Measurements from ENCODE around the gene DSG4.

DNA sequence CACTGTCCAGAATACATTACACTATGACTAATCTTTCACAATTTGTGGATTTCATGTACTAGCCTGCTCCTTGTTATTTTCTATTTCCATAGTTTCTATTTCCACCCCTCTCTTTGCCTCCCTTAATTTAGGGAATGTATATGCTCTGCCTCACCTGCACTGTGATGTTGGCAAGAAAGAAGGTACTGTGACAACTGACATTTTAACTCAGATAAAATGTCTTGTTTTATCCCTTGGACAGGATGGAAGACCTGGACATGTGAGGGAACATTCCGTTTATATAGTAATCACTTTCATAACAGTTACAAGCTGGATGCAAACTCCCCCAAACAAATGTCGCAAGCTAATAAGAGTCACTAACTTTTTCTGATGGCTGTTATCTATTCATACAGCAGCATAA lies 49.4 kb downstream of the DSG4 start:
- TF ChIP-seq, protein P1, sequence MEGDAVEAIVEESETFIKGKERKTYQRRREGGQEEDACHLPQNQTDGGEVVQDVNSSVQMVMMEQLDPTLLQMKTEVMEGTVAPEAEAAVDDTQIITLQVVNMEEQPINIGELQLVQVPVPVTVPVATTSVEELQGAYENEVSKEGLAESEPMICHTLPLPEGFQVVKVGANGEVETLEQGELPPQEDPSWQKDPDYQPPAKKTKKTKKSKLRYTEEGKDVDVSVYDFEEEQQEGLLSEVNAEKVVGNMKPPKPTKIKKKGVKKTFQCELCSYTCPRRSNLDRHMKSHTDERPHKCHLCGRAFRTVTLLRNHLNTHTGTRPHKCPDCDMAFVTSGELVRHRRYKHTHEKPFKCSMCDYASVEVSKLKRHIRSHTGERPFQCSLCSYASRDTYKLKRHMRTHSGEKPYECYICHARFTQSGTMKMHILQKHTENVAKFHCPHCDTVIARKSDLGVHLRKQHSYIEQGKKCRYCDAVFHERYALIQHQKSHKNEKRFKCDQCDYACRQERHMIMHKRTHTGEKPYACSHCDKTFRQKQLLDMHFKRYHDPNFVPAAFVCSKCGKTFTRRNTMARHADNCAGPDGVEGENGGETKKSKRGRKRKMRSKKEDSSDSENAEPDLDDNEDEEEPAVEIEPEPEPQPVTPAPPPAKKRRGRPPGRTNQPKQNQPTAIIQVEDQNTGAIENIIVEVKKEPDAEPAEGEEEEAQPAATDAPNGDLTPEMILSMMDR (IDR thresholded peaks at IDR 0.05; ENCODE audit: low read depth, low read length, poor library complexity, severe bottlenecking), result no peak
- TF ChIP-seq EZH2phosphoT487 (IDR thresholded peaks at IDR 0.05; ENCODE audit: borderline replicate concordance, low read length), result no peak

Measured in DOHH2 (cell line).